ENCODE measurements around the gene LRRC8A.
A peak's percentile ranks its signal among the peaks of the same experiment; 100 is the strongest.
"Not testable (repeated sequence)": the region's sequence is repeated elsewhere in the genome, so short reads cannot be mapped to it uniquely, and the experiment has no call there.

LRRC8A gene

GRCh38 chr9:128870128-128870940 lies 11.6 kb upstream of the LRRC8A start:
- no peak for DNase-seq

GRCh38 chr9:128870941-128871265 lies 11.0 kb upstream of the LRRC8A start:
- not testable (repeated sequence) for DNase-seq

GRCh38 chr9:128877852-128878251 lies 4.1 kb upstream of the LRRC8A start:
- no peak for DNase-seq

GRCh38 chr9:128882677-128883603 lies 1.0 kb downstream of the LRRC8A start:
- no peak for DNase-seq

- DNase-seq = no peak
These were observed 2.2 kb downstream of the LRRC8A start for GRCh38 chr9:128884164-128884563.

- no peak for DNase-seq
These were observed 3.4 kb downstream of the LRRC8A start for GRCh38 chr9:128885376-128885775.

GRCh38 chr9:128885798-128886197 lies 3.9 kb downstream of the LRRC8A start:
- no peak for DNase-seq

GRCh38 chr9:128886211-128886891 lies 4.4 kb downstream of the LRRC8A start:
- DNase-seq = no peak

- DNase-seq = no peak
These were observed 5.1 kb downstream of the LRRC8A start for GRCh38 chr9:128887049-128887448.

- no peak for DNase-seq
These were observed 6.0 kb downstream of the LRRC8A start for GRCh38 chr9:128887914-128888350.

- DNase-seq = no peak
These were observed 9.6 kb downstream of the LRRC8A start for GRCh38 chr9:128891321-128892220.

- no peak for DNase-seq
These were observed 10.4 kb downstream of the LRRC8A start for GRCh38 chr9:128892221-128892921.

GRCh38 chr9:128893354-128893753 lies 11.4 kb downstream of the LRRC8A start:
- DNase-seq = no peak

- no peak for DNase-seq
These were observed 12.8 kb downstream of the LRRC8A start for GRCh38 chr9:128894764-128895163.

GRCh38 chr9:128895556-128895955 lies 13.6 kb downstream of the LRRC8A start:
- peak in 1 of 2 experiments; percentile 27 for DNase-seq

GRCh38 chr9:128898382-128898781 lies 16.4 kb downstream of the LRRC8A start:
- no peak for DNase-seq

GRCh38 chr9:128898845-128899565 lies 17.1 kb downstream of the LRRC8A start:
- no peak for DNase-seq

GRCh38 chr9:128899566-128900322 lies 17.8 kb downstream of the LRRC8A start:
- no peak for DNase-seq

- DNase-seq = no peak
These were observed 19.4 kb downstream of the LRRC8A start for GRCh38 chr9:128901379-128901778.

GRCh38 chr9:128901822-128902221 lies 19.9 kb downstream of the LRRC8A start:
- no peak for DNase-seq

Data from NCI-H187 (cell line).